Activated CD4-positive, alpha-beta T cell treated with anti-CD3 and anti-CD28 coated beads, Interleukin-2, amount 50 U/mL, for 4 hours (primary cell): ENCODE measurements around the gene ADCY2.
A peak's percentile ranks its signal among the peaks of the same experiment; 100 is the strongest.

Experiments
- DNase-seq, 2 experiments: peaks; one replicate each; pipeline ENCODE4 v3.0.0-alpha.2; 2020

The ADCY2 gene

DNA sequence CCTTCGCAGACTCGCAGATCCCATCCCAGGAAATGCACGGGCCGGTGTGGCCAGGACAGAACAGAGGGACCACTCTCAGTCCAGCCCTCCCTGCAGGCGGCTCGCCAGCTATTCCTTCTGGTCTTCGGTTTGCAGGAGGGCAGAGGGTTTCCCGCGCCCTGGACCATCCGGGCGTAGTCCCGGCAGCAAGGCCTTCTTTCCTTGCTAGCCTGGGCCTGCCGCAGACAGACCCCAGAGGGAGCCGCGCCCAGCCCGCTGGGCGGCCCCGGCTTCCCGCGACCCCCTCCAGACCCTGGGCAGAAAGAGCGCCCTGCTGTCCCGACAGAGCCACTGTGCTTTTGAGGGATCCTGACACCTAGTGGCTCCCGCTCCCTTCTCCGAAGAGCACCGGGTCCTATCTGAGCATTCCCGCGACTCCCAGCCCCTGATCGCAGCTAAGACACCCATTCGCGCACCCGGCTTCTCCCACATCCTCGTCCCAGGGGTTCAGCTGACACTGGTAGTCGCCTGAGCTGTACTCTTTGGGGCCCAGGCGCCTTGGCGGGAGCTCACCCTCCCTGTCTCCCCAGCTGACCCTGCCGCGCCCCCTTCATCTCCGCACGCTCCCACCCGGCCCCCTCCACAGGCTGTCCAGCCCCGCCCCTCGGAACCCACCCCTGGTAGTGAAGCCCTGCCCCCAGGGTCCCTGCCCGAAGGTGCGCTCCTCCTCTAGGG, 453.9 kb downstream of the ADCY2 start:
- no peak for DNase-seq

DNA sequence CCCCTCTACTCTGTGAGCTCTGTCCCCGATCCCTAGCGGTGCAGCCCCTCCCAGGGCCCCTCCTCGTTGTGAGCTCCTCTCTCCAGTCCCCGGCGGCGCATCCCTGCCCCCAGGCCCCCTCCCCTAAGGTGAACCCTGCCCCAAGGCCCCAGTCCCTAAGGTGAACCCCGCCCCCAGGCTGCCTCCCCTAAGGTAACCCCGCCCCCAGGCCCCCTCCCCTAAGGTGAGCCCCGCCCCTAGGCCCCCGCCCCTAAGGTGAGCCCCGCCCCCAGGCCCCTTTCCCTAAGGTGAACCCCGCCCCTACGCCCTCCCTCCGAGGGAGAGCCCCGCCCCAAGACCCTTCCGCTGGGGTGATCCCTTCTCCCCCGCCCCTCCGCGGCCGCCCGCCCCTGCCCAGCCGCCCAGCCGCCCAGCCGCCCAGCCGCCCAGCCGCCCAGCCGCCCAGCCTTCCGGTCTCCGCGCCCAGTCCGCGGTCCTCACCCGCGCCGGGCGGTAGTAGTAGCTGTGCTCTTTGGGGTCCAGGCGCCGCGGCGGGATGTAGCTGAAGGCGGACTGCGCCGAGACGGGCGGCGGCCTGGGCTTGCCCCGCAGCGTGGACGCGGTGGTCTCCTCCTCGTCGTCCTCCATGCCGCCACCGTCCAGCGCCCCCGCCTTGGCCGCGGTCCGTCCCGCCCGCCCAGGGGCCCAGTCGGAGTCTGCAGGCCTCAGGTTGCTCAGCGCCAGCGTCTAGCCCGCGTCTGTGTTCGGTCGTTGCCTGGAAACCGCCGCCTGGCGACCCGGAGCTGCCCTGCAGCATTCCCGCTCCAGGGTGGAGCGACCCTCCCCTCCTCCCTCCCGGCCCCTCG, 454.7 kb downstream of the ADCY2 start, which contains the start of gene CFAP90:
Gene CFAP90 (minus strand): TSS at position 739 of the 845 bp plus-strand sequence. CDS start 112 bp downstream, at position 627.
- DNase-seq = peak; percentile 9 to 11

DNA sequence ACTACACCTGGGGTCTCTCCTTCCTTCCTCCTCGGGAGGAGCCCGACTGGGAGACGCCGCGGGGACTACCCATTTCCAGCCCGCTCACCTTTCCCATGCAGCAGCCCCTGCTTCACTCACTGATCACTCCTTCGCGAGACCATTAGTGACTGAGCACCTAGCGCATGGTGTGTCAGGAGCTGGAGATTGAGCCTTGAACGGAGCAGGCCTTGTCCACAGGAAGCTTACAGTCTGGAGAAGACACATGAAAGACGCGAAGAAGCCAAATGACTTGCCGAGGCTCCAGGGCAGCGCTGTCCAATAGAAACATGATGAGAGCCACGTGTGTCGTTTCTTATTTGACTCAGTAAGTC, 455.3 kb downstream of the ADCY2 start:
- no peak for DNase-seq

DNA sequence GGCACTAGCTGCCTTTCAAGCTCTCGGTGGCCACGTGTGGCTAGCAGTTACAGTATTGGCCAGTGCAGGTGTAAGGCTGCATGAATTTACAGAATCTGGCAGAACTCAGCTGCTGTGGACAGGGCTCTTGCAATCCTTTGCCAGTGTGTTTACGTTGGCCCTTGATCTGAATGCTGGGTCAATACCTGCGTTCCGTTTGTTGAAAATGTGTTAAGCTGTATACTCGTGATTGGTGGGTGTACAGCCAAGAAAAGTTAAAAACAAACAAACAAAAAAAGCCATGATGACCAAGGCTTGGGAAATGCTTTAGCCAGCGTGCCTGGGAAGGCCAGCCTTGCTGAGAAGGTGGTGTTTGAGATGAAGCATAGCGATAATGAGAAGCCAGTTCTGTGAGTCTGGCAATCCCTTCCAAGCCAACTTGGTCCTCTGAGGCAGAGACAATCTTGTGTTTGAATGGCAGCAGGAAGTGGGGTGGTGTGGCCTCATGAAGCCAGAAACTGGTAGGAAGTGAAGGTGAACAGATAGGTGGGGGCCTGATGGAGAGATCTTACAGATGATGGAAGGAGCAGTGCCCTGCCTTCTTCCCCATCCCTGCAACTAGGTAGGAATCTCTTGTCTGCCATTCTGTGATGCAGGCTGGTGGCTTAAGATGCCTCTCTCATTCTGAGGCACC, 455.8 kb downstream of the ADCY2 start:
- DNase-seq = no peak

DNA sequence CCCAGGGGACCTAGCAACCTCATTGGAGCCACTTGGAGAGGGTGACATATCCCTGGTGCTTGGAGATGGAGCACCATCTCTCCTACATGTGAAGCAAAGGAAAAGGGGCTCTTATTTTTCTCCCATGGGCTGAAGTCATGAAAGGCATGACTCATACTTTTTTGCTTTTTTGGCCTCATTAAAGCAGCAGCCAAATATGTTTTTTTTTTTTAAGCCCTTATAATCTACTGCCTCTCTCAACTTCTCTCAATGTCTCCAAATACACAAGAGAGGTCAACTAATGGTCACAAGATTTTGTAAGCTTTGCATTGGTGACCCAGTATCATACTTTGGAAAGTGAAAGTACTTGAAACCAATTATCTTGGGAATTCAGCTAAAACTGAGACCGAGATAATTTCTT, 456.6 kb downstream of the ADCY2 start:
- no peak for DNase-seq

DNA sequence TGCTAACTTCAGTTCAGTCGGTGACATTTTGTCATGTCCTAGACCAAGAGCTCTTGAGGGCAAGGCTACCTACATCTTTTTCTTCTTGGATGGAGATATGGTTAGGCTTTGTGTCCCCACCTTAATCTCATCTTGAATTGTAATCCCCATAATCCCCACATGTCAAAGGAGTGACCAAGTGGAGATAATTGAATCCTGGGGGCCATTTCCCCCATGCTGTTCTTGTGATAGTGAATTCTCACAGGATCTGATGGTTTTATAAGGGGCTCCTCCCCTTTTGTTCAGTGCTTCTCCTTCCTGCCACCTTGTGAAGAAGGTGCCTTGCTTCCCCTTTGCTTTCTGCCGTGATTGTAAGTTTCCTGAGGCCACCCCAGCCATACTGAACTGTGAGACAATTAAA, 457.1 kb downstream of the ADCY2 start:
- no peak for DNase-seq

DNA sequence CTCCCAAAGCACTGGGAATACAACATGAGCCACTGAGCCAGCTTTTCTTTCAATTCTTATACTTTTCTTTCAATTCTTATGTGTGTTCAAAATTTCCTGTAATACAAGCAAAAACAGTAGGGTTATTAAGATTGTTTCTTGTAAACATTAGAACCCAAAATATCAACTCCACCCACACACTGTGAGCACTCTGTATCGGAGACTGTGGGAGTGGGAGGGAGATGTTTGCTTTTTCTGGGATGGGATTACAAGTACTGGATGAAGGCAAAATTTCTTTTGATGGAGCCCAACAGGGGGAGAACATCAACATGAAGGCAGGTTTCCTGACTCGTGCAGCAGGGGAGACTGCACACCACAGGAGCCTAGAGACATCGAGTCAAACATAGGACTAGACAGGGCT, 459.7 kb downstream of the ADCY2 start:
- no peak for DNase-seq

DNA sequence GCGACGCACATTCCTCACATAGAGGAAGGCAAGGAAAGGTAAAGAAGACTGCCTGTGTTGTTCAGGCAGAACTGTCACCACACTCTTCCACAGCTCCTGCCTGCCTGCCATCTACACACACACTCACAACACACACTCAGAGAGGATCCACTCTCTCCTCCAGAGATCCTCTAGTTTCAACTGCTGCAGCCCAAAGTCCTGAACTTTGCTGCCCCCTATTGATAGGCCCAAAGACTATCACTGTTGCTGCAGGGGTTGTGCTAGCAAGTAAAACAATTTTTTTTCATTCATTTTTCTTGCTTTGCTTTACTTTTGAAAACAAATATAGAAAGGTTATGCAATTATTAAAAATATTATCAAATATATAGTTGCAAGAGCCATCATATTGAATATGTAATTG, 460.9 kb downstream of the ADCY2 start:
- peak in 1 of 2 experiments; percentile 17 for DNase-seq

DNA sequence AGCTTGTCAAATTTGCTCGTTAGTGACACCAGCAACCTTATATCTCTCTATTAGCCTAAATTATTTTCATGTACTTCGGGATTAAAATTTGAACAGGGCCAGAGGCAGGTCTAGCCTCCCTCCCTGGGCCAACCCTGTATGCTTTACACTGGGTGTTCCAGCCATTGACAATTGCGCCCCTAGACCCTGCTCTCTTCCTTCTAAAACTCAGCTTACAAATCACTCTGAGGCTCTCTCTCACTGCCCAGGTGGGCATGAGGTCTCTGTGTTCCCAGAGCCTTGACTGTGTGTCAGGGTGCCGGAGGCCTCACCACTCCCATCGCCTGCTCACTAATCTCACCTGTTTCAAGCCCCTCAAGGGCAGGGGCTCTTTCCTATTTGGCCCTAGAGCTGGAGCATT, 461.4 kb downstream of the ADCY2 start:
- no peak for DNase-seq

DNA sequence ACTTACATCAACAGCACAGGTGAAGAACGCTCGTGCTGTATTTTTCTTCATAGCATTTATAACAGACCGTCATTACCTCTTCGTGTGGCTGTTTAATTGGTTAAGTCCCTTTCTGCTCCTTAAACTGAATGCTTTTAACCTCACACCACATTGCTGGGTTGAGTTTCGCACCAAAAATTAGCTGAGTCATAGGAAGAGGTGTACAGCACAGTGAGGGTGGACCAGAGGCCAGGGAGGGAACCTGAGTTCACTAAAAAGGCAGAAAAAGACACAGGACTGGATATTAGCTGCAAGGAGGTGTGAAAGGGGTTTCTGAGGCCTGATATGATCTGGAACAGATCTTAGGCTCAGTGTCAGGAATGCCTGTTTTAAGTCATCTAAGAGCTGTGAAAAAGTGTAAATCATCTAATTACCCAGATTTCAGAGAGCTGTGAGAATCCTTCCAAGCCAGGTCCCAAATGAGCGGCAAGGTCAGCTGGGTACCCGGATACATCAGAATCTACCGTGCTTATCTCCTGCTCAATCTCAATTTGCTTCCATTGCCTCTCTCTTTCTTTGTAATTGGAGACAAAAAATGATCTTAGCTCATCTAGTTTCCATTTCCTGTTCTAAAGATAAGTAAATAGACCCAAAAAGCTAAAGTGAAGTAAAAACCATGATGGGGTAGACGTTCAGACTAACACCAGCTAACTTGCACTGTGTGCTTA, 462.1 kb downstream of the ADCY2 start:
- no peak for DNase-seq

DNA sequence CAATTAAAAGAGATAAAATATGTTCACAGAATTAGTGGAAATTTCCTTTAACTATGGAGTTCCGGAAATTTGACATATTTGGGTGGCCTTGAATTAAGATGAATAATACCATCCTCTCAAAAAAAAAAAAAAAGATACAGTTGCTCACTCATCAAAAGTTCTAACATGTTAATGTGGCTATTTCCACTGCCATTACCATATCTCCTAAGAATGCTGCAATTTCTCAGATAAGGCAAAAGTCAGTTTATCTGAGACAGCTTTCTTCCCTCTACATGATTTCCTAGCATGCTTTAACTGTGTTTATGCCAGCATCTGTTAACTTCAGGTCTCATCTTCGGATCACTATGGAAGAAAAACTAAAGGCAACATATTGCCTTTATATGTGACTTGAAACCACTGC, 470.3 kb downstream of the ADCY2 start:
- DNase-seq = no peak

DNA sequence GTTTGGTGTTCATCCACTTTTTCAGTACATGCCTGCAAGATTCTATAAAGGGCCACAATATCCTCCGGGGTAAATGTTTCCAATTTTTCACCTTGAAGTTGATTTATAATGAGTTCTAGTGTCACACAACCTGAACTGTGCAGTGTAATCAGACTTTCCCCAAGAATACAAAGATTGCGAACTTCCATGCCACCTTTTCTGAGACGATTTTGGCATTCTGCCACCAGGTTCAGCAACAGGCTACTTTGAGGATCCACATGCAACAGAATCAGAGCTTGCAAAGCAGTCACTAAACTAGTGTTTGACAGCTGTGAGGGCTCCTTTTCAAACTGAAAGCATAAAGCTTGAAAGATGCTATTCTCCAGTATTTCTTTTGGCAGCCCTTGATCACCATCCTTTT, 471.3 kb downstream of the ADCY2 start:
- no peak for DNase-seq

DNA sequence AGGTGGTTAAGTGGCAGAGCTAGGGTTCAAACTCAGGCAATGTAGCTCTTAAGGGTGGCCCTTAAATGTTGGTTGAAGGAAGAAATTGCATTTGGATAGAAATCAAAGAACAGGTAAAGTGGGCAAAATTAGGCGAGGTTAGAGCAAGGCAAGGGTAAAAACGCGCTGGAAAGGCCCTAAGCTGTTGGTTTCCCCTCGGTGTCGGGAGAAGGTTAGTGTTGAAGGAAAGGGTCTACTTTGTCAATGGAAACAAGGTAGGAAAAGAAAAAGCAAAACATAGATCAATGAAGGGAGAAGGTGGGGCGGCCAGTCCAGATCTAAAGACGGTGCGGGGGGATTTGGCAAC, 472.5 kb downstream of the ADCY2 start:
- no peak for DNase-seq

DNA sequence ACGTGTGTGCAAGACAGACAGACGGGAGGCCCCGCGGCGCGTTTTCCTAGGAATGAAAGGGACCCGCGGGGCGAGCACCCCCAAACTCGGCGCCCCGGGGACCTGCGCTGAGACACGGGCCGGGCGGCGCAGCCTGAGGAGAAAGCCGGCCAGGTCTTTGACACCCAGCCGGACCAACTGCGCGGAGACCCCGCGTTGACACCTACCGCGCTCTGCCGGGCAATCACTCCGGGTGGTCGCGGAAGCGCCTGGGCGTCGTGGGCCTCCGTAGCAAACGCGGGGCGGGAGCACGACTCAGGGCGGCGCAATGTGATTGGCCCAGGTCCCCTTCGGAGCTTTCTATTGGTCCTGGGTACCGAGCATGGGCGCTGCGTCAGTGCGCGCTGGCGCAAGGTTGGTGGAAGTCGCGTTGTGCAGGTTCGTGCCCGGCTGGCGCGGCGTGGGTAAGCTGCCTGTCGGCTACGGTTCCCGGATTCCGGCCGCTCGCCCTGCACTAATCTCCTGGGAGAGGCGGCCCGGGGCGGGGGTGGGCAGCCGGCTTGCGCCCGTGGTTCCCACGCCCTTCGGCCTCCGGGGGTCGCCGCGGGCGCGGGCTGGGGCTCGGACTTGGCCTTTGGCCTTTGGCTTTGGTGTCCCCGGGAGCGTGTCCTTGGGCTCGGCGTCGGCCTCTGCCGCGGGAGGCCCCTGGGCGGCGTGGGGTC, 473.0 kb downstream of the ADCY2 start, which contains the start of the genes FASTKD3 and MTRR:
Gene FASTKD3 (minus strand): TSS at position 259 of the 701 bp plus-strand sequence. CDS start 948 bp downstream, outside the sequence.
Gene MTRR (plus strand): TSS at position 376 of the 701 bp plus-strand sequence. CDS start 1,647 bp downstream, outside the sequence.
- DNase-seq = peak; percentile 83 to 87

DNA sequence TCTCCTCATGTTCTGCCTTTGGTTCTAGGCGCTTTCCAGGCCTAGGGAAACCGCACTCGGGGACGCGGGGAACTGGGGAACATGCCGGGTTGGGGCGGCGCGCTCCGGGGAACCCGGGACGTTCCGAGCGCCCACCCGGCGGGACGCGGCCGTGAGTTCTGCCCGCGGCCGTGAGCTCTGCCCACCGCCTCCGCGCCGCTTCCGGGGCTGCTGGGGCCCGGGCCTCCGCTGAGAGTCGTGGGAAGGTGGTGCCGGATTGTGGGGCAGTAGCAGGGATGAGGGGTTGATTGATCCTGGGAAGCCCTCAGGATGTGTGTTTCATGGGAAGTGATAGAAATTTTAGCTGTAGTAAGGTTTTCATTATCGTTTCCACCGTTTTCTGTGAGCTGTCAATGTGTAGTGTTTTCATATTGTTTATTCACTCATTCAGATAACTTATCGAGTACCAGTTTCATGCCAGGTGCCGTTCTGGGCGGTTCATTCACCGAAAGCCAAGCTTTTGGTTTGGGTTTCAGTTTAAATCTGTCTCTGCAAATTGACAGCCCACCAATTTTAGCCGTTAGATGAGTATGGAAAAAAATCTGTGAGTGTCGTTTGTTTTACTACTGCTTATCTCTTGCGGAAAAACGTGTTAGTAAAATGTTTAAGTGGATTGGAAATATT, 473.7 kb downstream of the ADCY2 start:
- DNase-seq = peak in 1 of 2 experiments; percentile 4

DNA sequence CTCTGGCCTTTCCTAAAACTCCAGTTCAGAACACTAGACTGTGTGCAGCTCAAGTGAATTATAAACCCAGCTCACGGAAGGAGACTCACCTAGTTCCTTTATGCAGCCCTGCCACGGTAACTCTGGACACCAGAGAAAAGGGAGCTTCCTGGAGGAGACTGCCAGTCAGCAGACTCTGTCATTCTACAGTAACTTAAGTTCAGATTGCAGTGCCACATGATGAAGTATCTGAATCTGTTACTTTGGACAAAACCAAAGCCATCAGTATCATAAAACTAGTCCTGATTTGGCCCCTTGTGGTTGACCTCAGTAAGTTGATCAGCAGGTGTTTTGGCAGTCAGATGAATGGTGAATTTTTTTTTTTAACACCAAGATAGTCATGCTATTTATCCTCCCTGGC, 475.7 kb downstream of the ADCY2 start:
- DNase-seq = no peak

DNA sequence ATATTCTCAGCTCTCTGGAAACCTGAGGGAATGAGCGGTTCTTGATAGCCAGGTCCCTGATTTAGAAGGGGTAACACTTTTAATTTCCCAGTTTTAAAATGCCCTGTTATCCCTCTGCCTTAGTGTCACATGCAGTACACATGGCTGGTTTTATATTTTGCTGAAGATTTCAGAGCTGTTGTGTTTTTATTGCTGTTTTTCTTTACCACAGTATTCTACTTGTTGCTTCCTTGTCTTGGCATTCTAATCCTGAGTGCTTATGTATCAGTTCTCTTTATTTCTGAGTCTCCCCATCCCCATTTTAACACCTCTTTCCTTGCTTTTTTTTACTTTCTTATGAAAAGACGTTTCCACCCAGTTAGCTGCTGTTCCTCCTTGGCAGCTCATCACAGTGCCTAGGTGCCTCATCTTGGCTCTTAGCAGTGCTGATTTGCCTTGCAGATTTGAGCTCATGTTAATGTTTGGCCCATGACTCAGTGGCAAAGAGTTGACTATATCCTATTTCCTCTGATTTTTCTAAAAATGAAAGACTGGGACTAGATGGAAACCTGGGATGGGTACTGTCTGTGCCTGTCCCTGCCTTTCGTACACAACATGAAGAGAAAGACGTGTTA, 476.7 kb downstream of the ADCY2 start:
- DNase-seq = no peak

DNA sequence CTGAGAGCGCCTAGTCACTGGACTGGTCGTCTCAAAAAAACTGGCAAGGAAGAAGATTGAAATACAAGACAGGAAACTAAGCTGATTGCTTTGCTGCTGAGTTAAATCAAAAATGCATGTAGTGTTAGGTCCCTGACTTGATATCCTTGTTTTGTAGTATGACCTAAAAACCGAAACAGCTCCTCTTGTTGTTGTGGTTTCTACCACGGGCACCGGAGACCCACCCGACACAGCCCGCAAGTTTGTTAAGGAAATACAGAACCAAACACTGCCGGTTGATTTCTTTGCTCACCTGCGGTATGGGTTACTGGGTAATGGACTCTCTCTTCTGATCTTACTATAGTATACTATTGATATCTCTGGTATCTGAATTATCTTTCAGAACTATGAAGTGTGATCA, 477.3 kb downstream of the ADCY2 start:
- DNase-seq = peak in 1 of 2 experiments; percentile 13

DNA sequence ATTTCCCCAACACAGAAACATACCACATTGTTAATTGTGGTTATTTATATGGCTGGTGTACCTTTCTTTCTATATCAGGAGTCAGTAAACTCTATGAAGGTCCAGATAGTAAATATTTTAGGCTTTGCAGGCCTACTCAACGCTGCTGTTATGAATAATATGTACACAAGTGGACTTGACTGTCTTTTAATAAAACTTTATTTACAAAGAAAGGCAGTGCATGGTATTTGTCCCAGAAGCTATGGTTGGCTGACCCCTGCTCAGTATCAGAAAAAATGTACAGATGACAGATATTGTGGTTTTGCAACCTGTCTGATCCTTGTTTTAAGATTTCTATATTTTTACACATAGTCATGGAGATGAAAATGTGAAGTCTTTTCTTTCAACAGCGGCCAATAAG, 478.7 kb downstream of the ADCY2 start:
- no peak for DNase-seq

DNA sequence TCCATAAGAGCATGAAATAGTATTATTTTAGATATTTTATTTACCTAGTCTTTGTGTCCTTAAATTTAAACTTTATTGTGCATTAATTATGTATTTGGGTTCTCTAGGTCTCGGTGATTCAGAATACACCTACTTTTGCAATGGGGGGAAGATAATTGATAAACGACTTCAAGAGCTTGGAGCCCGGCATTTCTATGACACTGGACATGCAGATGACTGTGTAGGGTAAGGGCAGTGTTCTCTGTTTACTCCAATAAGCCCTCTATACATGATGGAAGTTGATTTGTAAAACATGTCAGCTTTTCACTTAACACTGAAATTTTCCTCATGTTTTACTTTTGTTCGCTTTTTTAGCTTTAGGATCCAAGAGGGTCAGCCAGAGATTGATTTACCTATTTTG, 479.2 kb downstream of the ADCY2 start:
- DNase-seq = no peak

DNA sequence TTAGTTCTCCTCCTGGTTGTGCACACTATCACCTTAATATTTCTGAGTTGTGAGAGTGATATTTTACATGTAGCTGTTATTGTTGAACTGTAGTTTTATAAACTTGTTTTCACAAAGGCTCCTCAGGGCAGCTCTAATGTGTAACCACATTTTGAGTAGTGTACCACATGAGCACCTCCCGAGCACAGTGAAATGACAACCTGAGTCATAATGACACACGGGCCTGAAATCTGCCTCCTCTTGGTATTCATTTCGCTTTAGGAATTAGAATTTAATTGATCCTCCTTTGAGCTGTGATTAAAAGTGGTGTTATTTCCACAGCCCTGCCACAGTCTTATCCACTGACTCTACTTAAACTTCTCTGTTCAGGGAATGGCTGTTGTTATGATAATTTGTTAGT, 480.9 kb downstream of the ADCY2 start:
- no peak for DNase-seq
